BLaER1 treated with 17β-estradiol and CSF1 and Interleukin-3, amounts not matched to agents 10 nM and 100 nM (cell line): ENCODE measurements around the gene BDNF.

Experiments used
- H3K27ac ChIP-seq, 11 experiments: shearing (Covaris generic); formaldehyde crosslinking; 2 replicates each; pipeline ENCODE4 v1.8.1; 2022
- H3K27me3 ChIP-seq, 11 experiments: shearing (Covaris generic); formaldehyde crosslinking; 2 replicates each; pipeline ENCODE4 v1.8.1; 2022
- H3K36me3 ChIP-seq, 11 experiments: shearing (Covaris generic); formaldehyde crosslinking; 2 replicates each; pipeline ENCODE4 v1.8.1; 2022
- H3K4me1 ChIP-seq, 10 experiments: shearing (Covaris generic); formaldehyde crosslinking; 2 replicates each; pipeline ENCODE4 v1.8.1; 2022
- H3K4me2 ChIP-seq, 11 experiments: shearing (Covaris generic); formaldehyde crosslinking; 2 replicates each; pipeline ENCODE4 v1.8.1; 2022
- H3K4me3 ChIP-seq, 10 experiments: shearing (Covaris generic); formaldehyde crosslinking; 2 replicates each; pipeline ENCODE4 v1.8.1; 2022
- H3K9ac ChIP-seq, 11 experiments: shearing (Covaris generic); formaldehyde crosslinking; 2 replicates each; pipeline ENCODE4 v1.8.1; 2022
- H3K9me3 ChIP-seq, 11 experiments: shearing (Covaris generic); formaldehyde crosslinking; replicated peaks in 1 of 11; 2 replicates each; pipeline ENCODE4 v1.8.1; 2022
- H4K20me1 ChIP-seq, 11 experiments: shearing (Covaris generic); formaldehyde crosslinking; 2 replicates each; pipeline ENCODE4 v1.8.1; 2022
- Cebpa-rat ChIP-seq, 11 experiments: shearing (Covaris generic); IDR thresholded peaks; 2 replicates each; pipeline ENCODE4 v1.8.1; 2022

The BDNF gene

GRCh38 chr11:27615833-27616232 is 84.4 kb downstream of the BDNF start:
- no peak for TF ChIP-seq Cebpa-rat (IDR thresholded peaks at IDR 0.05)
- Histone ChIP-seq H3K4me2 (no peak overlapping the region), H3K9me3 (no peaks in the 10 kb centered on the region), H3K4me3 (no peak overlapping the region), H3K27me3 (no peaks in the 10 kb centered on the region), H3K9ac (no peak overlapping the region), H3K27ac (no peak overlapping the region), H4K20me1 (no peaks in the 10 kb centered on the region), H3K36me3 (no peaks in the 10 kb centered on the region), H3K4me1 (peaks cover 0 to 19% (median 14%) of the 10 kb centered on the region in 10 experiments; a peak in 14 of 20 replicates)

- Histone ChIP-seq H3K4me2 (no peak overlapping the region), H3K9me3 (no peaks in the 10 kb centered on the region), H3K4me3 (no peak overlapping the region), H3K9ac (no peak overlapping the region), H3K4me1 (peaks cover 0 to 12% (median 8%) of the 10 kb centered on the region in 10 experiments; a peak in 14 of 20 replicates), H3K27me3 (no peaks in the 10 kb centered on the region), H3K36me3 (no peaks in the 10 kb centered on the region), H3K27ac (no peak overlapping the region), H4K20me1 (no peaks in the 10 kb centered on the region)
- no peak for TF ChIP-seq Cebpa-rat (IDR thresholded peaks at IDR 0.05)
These were observed 86.2 kb downstream of the BDNF start for GRCh38 chr11:27614092-27614491.

- Histone ChIP-seq H3K27ac (no peak overlapping the region), H3K9me3 (no peaks in the 10 kb centered on the region), H3K4me3 (no peak overlapping the region), H3K27me3 (no peaks in the 10 kb centered on the region), H4K20me1 (no peaks in the 10 kb centered on the region), H3K36me3 (no peaks in the 10 kb centered on the region), H3K9ac (no peak overlapping the region), H3K4me1 (peaks cover 0 to 3% (median 0%) of the 10 kb centered on the region in 10 experiments; a peak in 4 of 20 replicates), H3K4me2 (no peak overlapping the region)
- no peak for TF ChIP-seq Cebpa-rat (IDR thresholded peaks at IDR 0.05)
These were observed 87.0 kb downstream of the BDNF start for GRCh38 chr11:27612932-27613880.

- Histone ChIP-seq H3K4me2 (no peak overlapping the region), H3K27ac (no peak overlapping the region), H3K9me3 (no peaks in the 10 kb centered on the region), H3K9ac (no peak overlapping the region), H4K20me1 (no peaks in the 10 kb centered on the region), H3K4me3 (no peak overlapping the region), H3K27me3 (no peaks in the 10 kb centered on the region), H3K36me3 (no peaks in the 10 kb centered on the region), H3K4me1 (no peaks in the 10 kb centered on the region)
- no peak for TF ChIP-seq Cebpa-rat (IDR thresholded peaks at IDR 0.05)
These were observed 88.3 kb downstream of the BDNF start for GRCh38 chr11:27611947-27612455.

GRCh38 chr11:27611390-27611789 is 88.9 kb downstream of the BDNF start:
- no peak overlapping the region for H3K9ac ChIP-seq
- H4K20me1 ChIP-seq, result no peaks in the 10 kb centered on the region
- H3K4me1 ChIP-seq, result no peaks in the 10 kb centered on the region
- H3K27ac ChIP-seq, result no peak overlapping the region
- no peaks in the 10 kb centered on the region for H3K27me3 ChIP-seq
- no peaks in the 10 kb centered on the region for H3K36me3 ChIP-seq
- no peak overlapping the region for H3K4me2 ChIP-seq
- no peak for TF ChIP-seq Cebpa-rat (IDR thresholded peaks at IDR 0.05)
- no peaks in the 10 kb centered on the region for H3K9me3 ChIP-seq
- H3K4me3 ChIP-seq, result no peak overlapping the region

GRCh38 chr11:27610946-27611345 is 89.3 kb downstream of the BDNF start:
- no peak overlapping the region for H3K4me3 ChIP-seq
- no peaks in the 10 kb centered on the region for H3K9me3 ChIP-seq
- H3K9ac ChIP-seq, result no peak overlapping the region
- no peaks in the 10 kb centered on the region for H3K4me1 ChIP-seq
- H3K27me3 ChIP-seq, result no peaks in the 10 kb centered on the region
- no peaks in the 10 kb centered on the region for H4K20me1 ChIP-seq
- H3K4me2 ChIP-seq, result no peak overlapping the region
- TF ChIP-seq Cebpa-rat (IDR thresholded peaks at IDR 0.05), result no peak
- H3K27ac ChIP-seq, result no peak overlapping the region
- H3K36me3 ChIP-seq, result no peaks in the 10 kb centered on the region

- H3K4me1 ChIP-seq, result no peaks in the 10 kb centered on the region
- H3K36me3 ChIP-seq, result no peaks in the 10 kb centered on the region
- H3K27ac ChIP-seq, result no peak overlapping the region
- no peaks in the 10 kb centered on the region for H4K20me1 ChIP-seq
- no peak overlapping the region for H3K9ac ChIP-seq
- no peaks in the 10 kb centered on the region for H3K9me3 ChIP-seq
- H3K27me3 ChIP-seq, result no peaks in the 10 kb centered on the region
- H3K4me2 ChIP-seq, result no peak overlapping the region
- no peak for TF ChIP-seq Cebpa-rat (IDR thresholded peaks at IDR 0.05)
- no peak overlapping the region for H3K4me3 ChIP-seq
These were observed 90.0 kb downstream of the BDNF start for GRCh38 chr11:27610280-27610679.

GRCh38 chr11:27608951-27609350 is 91.3 kb downstream of the BDNF start:
- H3K9me3 ChIP-seq, result no peaks in the 10 kb centered on the region
- H3K4me2 ChIP-seq, result no peak overlapping the region
- TF ChIP-seq Cebpa-rat (IDR thresholded peaks at IDR 0.05), result no peak
- no peak overlapping the region for H3K4me3 ChIP-seq
- no peaks in the 10 kb centered on the region for H3K4me1 ChIP-seq
- H3K27me3 ChIP-seq, result no peaks in the 10 kb centered on the region
- no peaks in the 10 kb centered on the region for H3K36me3 ChIP-seq
- no peaks in the 10 kb centered on the region for H4K20me1 ChIP-seq
- H3K27ac ChIP-seq, result no peak overlapping the region
- H3K9ac ChIP-seq, result no peak overlapping the region

GRCh38 chr11:27605422-27605821 is 94.8 kb downstream of the BDNF start:
- no peaks in the 10 kb centered on the region for H4K20me1 ChIP-seq
- no peak overlapping the region for H3K9ac ChIP-seq
- no peak overlapping the region for H3K4me2 ChIP-seq
- no peaks in the 10 kb centered on the region for H3K27me3 ChIP-seq
- no peak overlapping the region for H3K27ac ChIP-seq
- H3K4me1 ChIP-seq, result no peaks in the 10 kb centered on the region
- TF ChIP-seq Cebpa-rat (IDR thresholded peaks at IDR 0.05), result no peak
- H3K36me3 ChIP-seq, result no peaks in the 10 kb centered on the region
- no peak overlapping the region for H3K4me3 ChIP-seq
- no peaks in the 10 kb centered on the region for H3K9me3 ChIP-seq
